ENCODE data around the gene SYT17.

The SYT17 gene

DNA sequence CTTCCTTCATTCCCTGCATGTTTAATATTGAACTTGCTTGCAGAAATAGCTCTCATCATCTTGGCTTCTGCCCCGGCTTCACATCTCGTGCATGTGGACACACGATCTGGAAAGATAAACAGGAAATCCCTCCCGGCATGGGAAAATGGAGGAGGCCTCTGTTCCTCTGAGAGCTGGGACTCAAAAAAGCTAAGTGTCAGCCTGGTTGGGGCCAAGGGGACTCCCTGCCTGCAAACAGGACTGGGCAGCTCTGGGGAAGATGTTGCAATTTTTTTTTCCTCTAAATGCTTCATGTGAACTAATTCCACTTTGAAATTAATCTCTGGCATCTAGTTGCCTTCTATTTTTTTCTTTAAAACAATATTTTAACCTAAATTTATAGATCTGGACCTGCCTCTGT is 29.4 kb upstream of the SYT17 start:
- no peak for DNase-seq (ENCODE audit: low read depth)
- TF ChIP-seq, protein P1, sequence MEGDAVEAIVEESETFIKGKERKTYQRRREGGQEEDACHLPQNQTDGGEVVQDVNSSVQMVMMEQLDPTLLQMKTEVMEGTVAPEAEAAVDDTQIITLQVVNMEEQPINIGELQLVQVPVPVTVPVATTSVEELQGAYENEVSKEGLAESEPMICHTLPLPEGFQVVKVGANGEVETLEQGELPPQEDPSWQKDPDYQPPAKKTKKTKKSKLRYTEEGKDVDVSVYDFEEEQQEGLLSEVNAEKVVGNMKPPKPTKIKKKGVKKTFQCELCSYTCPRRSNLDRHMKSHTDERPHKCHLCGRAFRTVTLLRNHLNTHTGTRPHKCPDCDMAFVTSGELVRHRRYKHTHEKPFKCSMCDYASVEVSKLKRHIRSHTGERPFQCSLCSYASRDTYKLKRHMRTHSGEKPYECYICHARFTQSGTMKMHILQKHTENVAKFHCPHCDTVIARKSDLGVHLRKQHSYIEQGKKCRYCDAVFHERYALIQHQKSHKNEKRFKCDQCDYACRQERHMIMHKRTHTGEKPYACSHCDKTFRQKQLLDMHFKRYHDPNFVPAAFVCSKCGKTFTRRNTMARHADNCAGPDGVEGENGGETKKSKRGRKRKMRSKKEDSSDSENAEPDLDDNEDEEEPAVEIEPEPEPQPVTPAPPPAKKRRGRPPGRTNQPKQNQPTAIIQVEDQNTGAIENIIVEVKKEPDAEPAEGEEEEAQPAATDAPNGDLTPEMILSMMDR (IDR thresholded peaks at IDR 0.05; ENCODE audit: low read depth, low read length, missing control alignments), result no peak
- no peak overlapping the region for H3K4me3 ChIP-seq (ENCODE audit: low read depth, low read length)

DNA sequence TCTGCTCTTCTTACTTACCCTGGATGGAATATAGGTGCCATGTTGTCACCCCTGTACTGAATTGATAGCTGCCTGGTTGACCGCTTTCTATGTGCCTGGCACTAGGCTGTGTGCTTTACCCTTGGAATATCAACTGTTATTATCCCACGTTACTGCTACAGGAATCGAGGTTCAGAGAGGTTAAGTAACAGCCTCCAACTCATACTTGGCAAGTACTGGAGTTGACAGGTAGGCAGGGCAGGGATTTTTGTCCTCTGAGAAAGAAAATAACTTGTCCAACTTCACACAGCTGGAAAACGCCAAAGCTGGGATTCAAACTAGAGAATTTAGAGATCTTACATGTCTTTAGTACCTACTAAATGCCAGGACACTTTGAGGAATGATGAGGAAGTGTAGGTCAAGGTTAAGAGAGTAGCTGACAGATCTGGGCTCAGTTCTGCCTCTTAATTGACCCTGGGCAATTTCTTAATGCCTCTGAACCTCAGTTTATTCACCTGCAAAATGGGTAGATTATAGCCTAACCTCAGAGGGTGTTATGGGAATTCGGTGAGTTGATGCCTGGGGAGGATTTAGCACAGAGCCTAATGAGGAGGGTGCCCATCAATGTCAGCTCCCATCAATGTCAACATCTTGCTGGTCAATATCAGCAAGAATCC is 28.5 kb upstream of the SYT17 start:
- no peak for DNase-seq (ENCODE audit: low read depth)
- no peak overlapping the region for H3K4me3 ChIP-seq (ENCODE audit: low read depth, low read length)
- TF ChIP-seq, protein P1 (IDR thresholded peaks at IDR 0.05; ENCODE audit: low read depth, low read length, missing control alignments), result no peak

DNA sequence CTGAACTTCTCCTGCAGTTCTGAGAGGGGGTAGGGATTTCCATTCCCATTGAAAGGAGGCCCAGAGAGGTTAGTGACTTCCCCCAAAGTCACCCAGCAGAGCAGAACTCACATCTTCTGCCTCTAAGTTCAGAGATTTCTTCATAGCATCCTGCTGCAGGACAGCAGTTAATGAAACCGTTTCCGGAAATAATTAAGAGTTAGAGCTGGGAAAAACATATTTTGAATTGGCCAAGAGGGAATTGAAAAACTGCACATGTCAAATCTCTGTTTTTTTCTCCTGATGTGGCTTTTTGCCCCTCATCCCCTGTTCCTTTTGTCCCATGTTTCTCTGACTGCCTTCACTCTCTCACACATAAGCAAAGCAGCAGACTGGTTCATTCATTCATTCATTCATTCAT is 27.6 kb upstream of the SYT17 start:
- no peak overlapping the region for H3K4me3 ChIP-seq (ENCODE audit: low read depth, low read length)
- TF ChIP-seq, protein P1 (IDR thresholded peaks at IDR 0.05; ENCODE audit: low read depth, low read length, missing control alignments), result no peak
- DNase-seq (ENCODE audit: low read depth), result no peak

DNA sequence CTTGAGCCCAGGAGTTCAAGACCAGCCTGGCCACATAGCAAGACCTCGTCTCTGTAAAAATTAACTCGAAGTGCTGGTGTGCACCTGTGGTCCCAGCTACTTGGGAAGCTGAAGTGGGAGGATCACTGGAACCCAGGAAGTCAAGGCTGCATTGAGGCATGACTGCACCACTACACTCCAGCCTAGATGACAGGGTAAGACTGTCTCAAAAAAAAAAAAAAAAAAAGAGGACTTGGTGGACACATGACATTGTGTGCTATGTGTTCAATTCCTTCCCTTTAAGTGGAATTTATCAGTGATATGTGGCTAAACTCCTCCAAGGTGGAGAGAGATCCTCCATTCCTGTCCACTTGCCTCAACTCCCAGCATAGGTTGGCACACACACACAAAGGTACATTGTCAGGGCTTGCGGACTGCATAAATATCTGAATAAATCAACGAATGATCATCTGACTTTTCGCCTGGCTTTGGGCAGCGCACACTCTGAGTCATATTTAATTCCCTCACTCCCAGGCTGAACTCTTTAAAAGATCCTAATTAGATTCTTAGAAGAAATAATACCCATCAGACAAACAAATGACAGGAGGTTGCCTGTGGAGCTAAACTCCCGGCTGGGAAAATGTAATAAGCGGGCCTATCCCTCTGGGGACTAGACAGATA is 25.0 kb upstream of the SYT17 start:
- H3K4me3 ChIP-seq (ENCODE audit: low read depth, low read length), result no peak overlapping the region
- no peak for DNase-seq (ENCODE audit: low read depth)
- TF ChIP-seq, protein P1 (IDR thresholded peaks at IDR 0.05; ENCODE audit: low read depth, low read length, missing control alignments), result no peak

DNA sequence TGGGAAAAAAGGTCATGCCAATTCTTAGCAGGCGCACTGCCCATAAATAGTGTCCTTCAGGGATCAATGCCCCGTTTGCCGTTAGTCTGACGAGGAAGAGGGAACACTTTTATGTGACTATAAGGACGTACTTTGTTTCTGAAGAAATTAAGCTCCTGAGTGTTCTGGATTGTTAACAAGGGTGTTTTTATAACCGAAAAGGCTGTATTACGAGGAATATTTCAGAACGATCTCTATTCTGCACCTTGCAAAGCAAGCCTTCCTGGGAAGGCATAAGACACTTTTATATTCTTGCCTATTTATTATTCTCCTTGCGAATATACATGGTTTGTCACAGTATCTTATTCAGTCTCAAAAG is 24.5 kb upstream of the SYT17 start:
- TF ChIP-seq, protein P1 (IDR thresholded peaks at IDR 0.05; ENCODE audit: low read depth, low read length, missing control alignments), result no peak
- no peak for DNase-seq (ENCODE audit: low read depth)
- no peak overlapping the region for H3K4me3 ChIP-seq (ENCODE audit: low read depth, low read length)

DNA sequence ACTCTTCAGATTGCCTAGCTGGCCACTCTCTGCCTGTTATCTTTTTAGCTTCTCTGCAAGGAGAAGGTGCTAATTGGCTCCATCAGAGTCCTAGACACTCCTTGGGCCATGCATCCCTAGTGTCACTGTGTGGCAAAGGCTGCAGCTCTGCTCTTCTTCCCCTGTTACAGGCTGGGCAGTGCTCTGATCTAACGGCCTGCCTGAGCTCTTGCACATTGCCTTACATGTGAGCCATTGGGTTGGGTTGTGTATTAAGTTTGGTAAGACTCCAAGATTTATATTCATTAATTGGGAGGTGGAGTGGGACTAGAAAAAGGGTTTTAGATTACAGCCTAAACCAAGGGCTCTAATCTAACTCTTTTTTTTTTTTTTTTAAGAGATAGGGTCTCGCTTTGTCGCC is 23.0 kb upstream of the SYT17 start:
- TF ChIP-seq, protein P1 (IDR thresholded peaks at IDR 0.05; ENCODE audit: low read depth, low read length, missing control alignments), result no peak
- no peak overlapping the region for H3K4me3 ChIP-seq (ENCODE audit: low read depth, low read length)
- DNase-seq (ENCODE audit: low read depth), result no peak

DNA sequence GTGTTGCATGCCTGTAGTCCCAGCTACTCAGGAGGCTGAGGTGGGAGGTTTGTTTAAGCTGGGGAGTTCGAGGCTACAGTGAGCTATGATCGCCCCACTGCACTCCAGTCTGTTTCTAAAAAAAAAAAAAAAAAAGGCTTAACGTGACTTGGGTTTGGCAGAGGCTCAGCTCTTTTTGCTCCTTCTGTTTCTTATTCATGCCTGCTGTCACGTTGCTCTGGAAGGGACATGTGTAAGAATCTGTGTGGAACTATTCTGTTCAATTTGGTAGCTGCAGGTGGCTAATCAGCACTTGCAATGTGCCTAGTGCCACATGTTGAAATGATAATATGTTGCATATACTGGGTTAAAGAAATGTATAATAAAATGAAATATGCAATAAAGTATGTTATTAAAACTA is 20.9 kb upstream of the SYT17 start:
- no peak overlapping the region for H3K4me3 ChIP-seq (ENCODE audit: low read depth, low read length)
- DNase-seq (ENCODE audit: low read depth), result no peak
- TF ChIP-seq, protein P1 (IDR thresholded peaks at IDR 0.05; ENCODE audit: low read depth, low read length, missing control alignments), result no peak

Measured in GM12864 (cell line).